Measurements from ENCODE around the gene ARMC6. TPM values are rescaled to one million over a fixed set of nuclear protein-coding genes. Genes with fewer than 3 reads are reported as not detected.

The ARMC6 gene
- total and polyA plus RNA-seq, 12 donors: 13.4 to 27.9 (median 16.0) TPM

DNA sequence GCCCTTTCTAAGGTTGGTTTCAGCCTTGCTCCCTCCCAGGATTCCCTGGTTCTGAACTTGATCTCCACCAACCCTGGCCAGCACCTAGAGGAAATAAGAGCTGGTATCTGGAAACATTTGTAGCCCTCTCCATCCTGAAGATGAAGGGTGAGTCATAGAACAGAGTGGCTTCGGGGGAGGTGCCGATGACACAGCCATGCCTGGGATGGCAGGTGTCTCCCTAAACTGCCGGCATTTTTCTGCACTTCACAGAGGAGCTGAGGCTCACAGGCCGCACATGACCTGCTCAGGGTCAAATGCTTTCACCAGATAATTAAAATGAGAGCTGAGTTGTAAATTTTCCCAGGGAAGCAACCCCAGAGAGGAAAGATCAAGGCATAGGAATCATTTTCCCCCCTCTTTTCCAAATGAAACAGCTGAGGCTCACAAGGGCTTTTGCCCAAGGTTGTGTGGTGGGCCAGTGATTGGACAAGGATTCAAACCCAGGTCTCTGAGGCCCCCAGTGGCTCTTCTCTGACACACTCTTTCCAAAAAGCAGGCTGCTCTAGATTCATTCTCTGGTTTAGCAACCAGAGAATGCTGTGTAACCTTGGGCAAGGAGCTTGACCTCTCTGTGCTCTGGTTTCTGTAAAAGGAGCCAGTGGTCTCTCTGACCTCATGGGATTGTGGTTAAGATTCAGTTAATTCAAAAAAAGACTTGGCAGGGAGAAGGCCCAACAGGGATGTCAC, 29.2 kb downstream of the ARMC6 start:
- Histone ChIP-seq H3K27me3 (no peaks in the 10 kb centered on the region), H3K36me3 (peaks cover 0 to 17% (median 0%) of the 10 kb centered on the region in 9 donors), H3K4me1 (peaks cover 0 to 52% (median 34%) of the 10 kb centered on the region in 9 donors), H3K27ac (peak overlapping the region; percentile 55 to 92 (median 81)), H3K4me3 (peak overlapping the region in 9 of 10 donors; percentile 34 to 86 (median 78)), H3K9me3 (no peaks in the 10 kb centered on the region)
- WGBS, 2 donors: 72 to 74% methylated on average over 4 of the region's 4 CpGs
- DNase-seq (no peak), ATAC-seq (no peak)
- TF ChIP-seq, protein P1, sequence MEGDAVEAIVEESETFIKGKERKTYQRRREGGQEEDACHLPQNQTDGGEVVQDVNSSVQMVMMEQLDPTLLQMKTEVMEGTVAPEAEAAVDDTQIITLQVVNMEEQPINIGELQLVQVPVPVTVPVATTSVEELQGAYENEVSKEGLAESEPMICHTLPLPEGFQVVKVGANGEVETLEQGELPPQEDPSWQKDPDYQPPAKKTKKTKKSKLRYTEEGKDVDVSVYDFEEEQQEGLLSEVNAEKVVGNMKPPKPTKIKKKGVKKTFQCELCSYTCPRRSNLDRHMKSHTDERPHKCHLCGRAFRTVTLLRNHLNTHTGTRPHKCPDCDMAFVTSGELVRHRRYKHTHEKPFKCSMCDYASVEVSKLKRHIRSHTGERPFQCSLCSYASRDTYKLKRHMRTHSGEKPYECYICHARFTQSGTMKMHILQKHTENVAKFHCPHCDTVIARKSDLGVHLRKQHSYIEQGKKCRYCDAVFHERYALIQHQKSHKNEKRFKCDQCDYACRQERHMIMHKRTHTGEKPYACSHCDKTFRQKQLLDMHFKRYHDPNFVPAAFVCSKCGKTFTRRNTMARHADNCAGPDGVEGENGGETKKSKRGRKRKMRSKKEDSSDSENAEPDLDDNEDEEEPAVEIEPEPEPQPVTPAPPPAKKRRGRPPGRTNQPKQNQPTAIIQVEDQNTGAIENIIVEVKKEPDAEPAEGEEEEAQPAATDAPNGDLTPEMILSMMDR (IDR thresholded peaks at IDR 0.05): no peak
- intact Hi-C loops (cut with DNase I): loop anchor here in 3 of 10 donors (2.0 kb wide), 2 partner anchors 74 to 76 kb away; partner anchors contain the start of gene TMEM161A (in 2 of the 3)

DNA sequence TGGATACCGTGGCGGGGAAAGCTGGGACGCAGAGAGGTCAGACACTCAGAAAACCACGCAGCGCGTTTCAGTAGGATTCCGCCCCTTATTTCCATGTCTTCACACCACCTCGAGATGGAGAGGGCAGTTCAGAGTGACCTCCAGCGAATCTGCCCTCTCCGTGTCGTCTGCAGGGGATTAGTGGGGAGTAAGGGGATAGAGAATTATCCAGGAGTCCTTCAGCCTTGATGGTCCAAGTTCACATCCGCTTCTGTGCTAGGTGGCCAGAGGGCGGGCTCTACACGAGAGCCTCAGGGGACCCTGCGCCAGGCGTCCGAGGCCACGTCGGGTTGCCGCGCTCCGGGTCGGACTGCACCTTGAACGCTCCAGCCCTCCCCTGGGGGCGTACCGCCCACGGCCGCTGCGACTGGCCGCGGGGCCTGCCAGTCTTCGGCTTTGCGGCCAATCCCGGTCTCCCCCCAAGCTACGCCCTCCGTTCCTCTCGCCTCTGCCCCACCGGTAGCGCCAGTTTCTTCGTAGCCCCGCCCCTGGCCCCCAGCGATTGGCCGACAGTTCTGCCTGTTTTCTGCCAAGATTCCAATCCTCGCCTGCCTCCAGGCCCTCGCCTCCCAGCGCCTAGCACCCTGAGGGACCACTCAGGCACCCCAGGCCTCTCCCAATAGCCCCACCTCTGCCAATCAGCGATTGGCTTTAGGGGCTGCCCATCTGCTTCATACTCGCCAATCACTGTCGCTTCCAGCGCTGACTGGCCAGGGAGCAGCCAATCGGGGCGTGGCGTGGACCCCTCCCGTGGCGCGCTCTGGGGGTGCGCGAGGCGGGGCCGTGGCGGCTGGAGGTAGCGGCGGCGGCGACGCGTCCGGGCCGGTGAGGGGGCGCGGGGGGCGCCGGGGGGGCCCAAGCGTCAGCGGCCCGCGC, 30.0 kb downstream of the ARMC6 start, which contains the start of gene SLC25A42:
TSS of gene SLC25A42 (plus strand) at position 812 of the 915 bp plus-strand sequence. CDS start 32,131 bp downstream, outside the sequence.
- intact Hi-C loops (cut with DNase I): loop anchor here in 3 of 10 donors (2.0 kb wide), 2 partner anchors 73 to 75 kb away; partner anchors contain the start of gene TMEM161A (in 2 of the 3)
- H3K27ac ChIP-seq: peak within 1 kb of the TSS; percentile 9 to 92 (median 84)
- 1 to 3% methylated on average over 75 to 77 of the region's 77 CpGs for WGBS, 2 donors
- TF ChIP-seq, protein P1 (IDR thresholded peaks at IDR 0.05): no peak
- H3K27me3 ChIP-seq: no peaks in the 10 kb centered on the region
- peak within 1 kb of the TSS; percentile 61 to 87 (median 78) for H3K4me3 ChIP-seq
- peak; percentile 93 to 97 (median 96) for ATAC-seq
- DNase-seq: peak; percentile 99 to 100
- no peaks in the 10 kb centered on the region for H3K9me3 ChIP-seq
- H3K4me1 ChIP-seq: peaks cover 0 to 59% (median 42%) of the 10 kb centered on the region in 9 donors
- H3K36me3 ChIP-seq: peaks cover 0 to 9% (median 0%) of the 10 kb centered on the region in 9 donors

DNA sequence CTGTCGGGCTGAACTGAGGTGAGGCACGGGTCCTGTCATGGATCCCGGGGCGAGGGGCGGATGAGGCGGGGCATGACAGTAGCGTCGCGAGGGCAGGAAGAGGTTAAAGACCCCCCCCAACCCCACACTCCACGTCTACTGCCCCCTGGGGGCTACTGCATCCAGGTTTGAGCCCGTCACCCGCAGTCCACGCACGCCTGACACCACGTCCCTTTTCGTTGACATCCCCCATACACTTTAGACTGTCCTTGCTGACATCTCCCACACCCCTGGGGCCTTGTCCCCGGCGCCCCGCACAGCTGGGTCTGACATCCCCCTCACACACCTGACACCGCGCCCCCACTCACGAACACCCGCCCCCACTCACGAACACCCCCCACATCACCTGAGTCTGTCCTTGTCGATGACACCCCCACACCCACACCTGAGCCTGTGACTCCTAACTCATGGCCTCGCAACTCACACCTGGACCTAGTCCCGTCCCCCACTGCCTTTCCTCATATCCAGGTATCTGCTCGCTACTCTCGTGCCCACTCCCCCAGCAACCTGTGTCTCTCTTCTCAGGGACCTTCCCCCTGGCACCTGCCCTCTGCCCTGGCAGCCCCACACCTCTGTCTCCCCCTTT, 30.8 kb downstream of the ARMC6 start:
- peaks cover 0 to 3% (median 0%) of the 10 kb centered on the region in 9 donors for H3K36me3 ChIP-seq
- H3K27ac ChIP-seq: peak overlapping the region in 9 of 10 donors; percentile 57 to 92 (median 81)
- WGBS, 2 donors: 3 to 5% methylated on average over 21 to 29 of the region's 29 CpGs
- intact Hi-C loops (cut with DNase I): no loop called here
- DNase-seq (peak in 1 of 2 donors; percentile 14), ATAC-seq (peak in 1 of 8 donors; percentile 1)
- peaks cover 0 to 67% (median 50%) of the 10 kb centered on the region in 9 donors for H3K4me1 ChIP-seq
- no peaks in the 10 kb centered on the region for H3K27me3 ChIP-seq
- TF ChIP-seq, protein P1 (IDR thresholded peaks at IDR 0.05): peak in 6 of 9 donors; percentile 6 to 39 (median 22)
- no peaks in the 10 kb centered on the region for H3K9me3 ChIP-seq
- H3K4me3 ChIP-seq: peak overlapping the region; percentile 61 to 87 (median 78)
